HepG2 (cell line): ENCODE results near the gene LBX2. TPM values are rescaled to one million over a fixed set of nuclear protein-coding genes. Genes with fewer than 3 reads are reported as not detected.

Source experiments
- AKNA ChIP-seq: sonication (generic); formaldehyde crosslinking; IDR thresholded peaks from 2 replicates; pipeline ENCODE4 v1.4.0; 2020; ENCODE audit warnings: missing genetic modification reagents, borderline replicate concordance
- ATF4 ChIP-seq, 2 experiments: fragments of 450-650 bp in 1 of 2; sonication (generic) in 1 of 2; formaldehyde crosslinking; IDR thresholded peaks; 2 replicates each; pipeline versions ENCODE4 v1.5.0 to v1.8.0; 2020 to 2022; ENCODE audit warnings: mild to moderate bottlenecking in 1 of 2, missing genetic modification reagents in 1 of 2
- CCDC6 ChIP-seq: sonication (generic); formaldehyde crosslinking; IDR thresholded peaks from 2 replicates; pipeline ENCODE4 v1.8.1; 2022; ENCODE audit warnings: mild to moderate bottlenecking, missing genetic modification reagents, moderate library complexity
- ELF1 ChIP-seq: sonication (generic); formaldehyde crosslinking; IDR thresholded peaks from 2 replicates; pipeline ENCODE4 v1.4.0; 2020; ENCODE audit warnings: missing genetic modification reagents
- ESRRA ChIP-seq: sonication (generic); formaldehyde crosslinking; IDR thresholded peaks from 2 replicates; pipeline ENCODE4 v1.5.1; 2020; ENCODE audit warnings: mild to moderate bottlenecking, low read depth, missing genetic modification reagents
- HNF4A ChIP-seq: sonication (generic); formaldehyde crosslinking; IDR thresholded peaks from 2 replicates; pipeline ENCODE4 v1.4.0; 2020; ENCODE audit warnings: missing genetic modification reagents
- HOXA3 ChIP-seq: sonication (generic); formaldehyde crosslinking; IDR thresholded peaks from 2 replicates; pipeline ENCODE4 v1.5.0; 2020; ENCODE audit warnings: missing genetic modification reagents
- MBNL3 ChIP-seq: fragments of 250-450 bp; sonication (Bioruptor Pico); conservative IDR thresholded peaks from 2 replicates; pipeline ENCODE4 v1.8.0; 2022; ENCODE audit warnings: mild to moderate bottlenecking, inconsistent platforms
- MXI1 ChIP-seq: IDR thresholded peaks from 3 replicates; pipeline ENCODE4 v1.6.1; 2012; ENCODE audit warnings: low read depth, low read length, inconsistent platforms, borderline replicate concordance
- NFE2 ChIP-seq: sonication (generic); formaldehyde crosslinking; IDR thresholded peaks from 2 replicates; pipeline ENCODE4 v1.4.0; 2020; ENCODE audit warnings: missing genetic modification reagents
- PAWR ChIP-seq: sonication (generic); formaldehyde crosslinking; IDR thresholded peaks from 2 replicates; pipeline ENCODE4 v1.4.0; 2020; ENCODE audit warnings: missing genetic modification reagents, mild to moderate bottlenecking, borderline replicate concordance
- PHF5A ChIP-seq: IDR thresholded peaks from one replicate; pipeline ENCODE4 v1.6.1; 2018; ENCODE audit warnings: low read depth, missing genetic modification reagents; ENCODE audit not compliant: unreplicated experiment
- TERF1 ChIP-seq: sonication (generic); formaldehyde crosslinking; IDR thresholded peaks from 2 replicates; pipeline ENCODE4 v1.8.0; 2022; ENCODE audit warnings: mild to moderate bottlenecking, missing genetic modification reagents, moderate library complexity
- ZNF276 ChIP-seq: sonication (generic); formaldehyde crosslinking; IDR thresholded peaks from 2 replicates; pipeline ENCODE4 v1.4.0; 2020; ENCODE audit warnings: mild to moderate bottlenecking, low read depth, missing genetic modification reagents
- ZNF317 ChIP-seq: sonication (generic); formaldehyde crosslinking; IDR thresholded peaks from 2 replicates; pipeline ENCODE4 v1.5.0; 2020; ENCODE audit warnings: mild to moderate bottlenecking, missing genetic modification reagents
- ZNF570 ChIP-seq: sonication (generic); formaldehyde crosslinking; IDR thresholded peaks from 2 replicates; pipeline ENCODE4 v1.4.0; 2020; ENCODE audit warnings: mild to moderate bottlenecking, missing genetic modification reagents, borderline replicate concordance
- ZNF616 ChIP-seq: sonication (generic); formaldehyde crosslinking; IDR thresholded peaks from 2 replicates; pipeline ENCODE4 v1.5.0; 2020; ENCODE audit warnings: low read depth, mild to moderate bottlenecking, missing genetic modification reagents
- ZNF749 ChIP-seq: sonication (generic); formaldehyde crosslinking; IDR thresholded peaks from 2 replicates; pipeline ENCODE4 v1.8.0; 2022; ENCODE audit warnings: mild to moderate bottlenecking, missing genetic modification reagents, moderate library complexity, borderline replicate concordance
- ZNF788 ChIP-seq: sonication (generic); formaldehyde crosslinking; IDR thresholded peaks from 2 replicates; pipeline ENCODE4 v1.5.0; 2020; ENCODE audit warnings: mild to moderate bottlenecking, missing genetic modification reagents, borderline replicate concordance
- ZSCAN30 ChIP-seq: sonication (generic); formaldehyde crosslinking; IDR thresholded peaks from 2 replicates; pipeline ENCODE4 v1.5.0; 2020; ENCODE audit warnings: mild to moderate bottlenecking, missing genetic modification reagents
- polyA plus RNA-seq, 8 experiments: library from polyadenylated mRNA; depleted of rRNA in 3 of 8; stranded (reverse) in 7 of 8; unstranded in 1 of 8; fragments of >200 nt; fragmentation: Illumina TruSeq in 4 of 8; extraction: Trizol in 4 of 8; gene quantifications; 2 replicates each; pipeline versions ENCODE4 v1.2.1 to v1.2.3, GENCODE V29; 2011 to 2016; ENCODE audit warnings: low read depth in 4 of 8, missing spikeins in 1 of 8, mixed read lengths in 1 of 8; ENCODE audit not compliant: insufficient read depth in 1 of 8
- total RNA-seq, 5 experiments: library from RNA; depleted of rRNA; stranded (reverse); fragments of >200 nt; fragmentation: Illumina TruSeq; extraction: Trizol; gene quantifications; 2 replicates each; pipeline ENCODE4 v1.2.3, GENCODE V29; 2016; ENCODE audit warnings: low read depth in 1 of 5

Gene LBX2
- total and polyA plus RNA-seq, 2 of the 13 experiments (the other 11 are each of a cell fraction or from before 2014, with no cell fraction given), result 6.4 to 8.1 TPM

GRCh38 chr2:74496997-74497776 is 2.2 kb downstream of the LBX2 start (continued):
- TF ChIP-seq PAWR (CRISPR knock-in tag) (0 out of 2 replicates have a peak, but pooled peaks have one; percentile 64), HNF4A (CRISPR knock-in tag) (peak; percentile 82), ZNF788 (CRISPR knock-in tag) (0 out of 2 replicates have a peak, but pooled peaks have one; percentile 17), ZNF616 (CRISPR knock-in tag) (no peak), NFE2 (CRISPR knock-in tag) (no peak), MBNL3 (CRISPR knock-in tag) (no peak), ESRRA (CRISPR knock-in tag) (0 out of 2 replicates have a peak, but pooled peaks have one; percentile 18), ZNF276 (CRISPR knock-in tag) (peak; percentile 49; the same call in 1 of the 2 replicates), MXI1 (peak; percentile 61; the same call in 2 of the 3 replicates), CCDC6 (CRISPR knock-in tag) (peak; percentile 30; the same call in 1 of the 2 replicates), ATF4 (CRISPR knock-in tag; IDR thresholded peaks at IDR 0.05) (peak in 1 of 2 experiments; percentile 68; a peak in 1 of 4 replicates), ZNF570 (CRISPR knock-in tag) (0 out of 2 replicates have a peak, but pooled peaks have one; percentile 30), ELF1 (CRISPR knock-in tag) (no peak), AKNA (CRISPR knock-in tag) (no peak), ZNF317 (CRISPR knock-in tag) (0 out of 2 replicates have a peak, but pooled peaks have one; percentile 30), TERF1 (CRISPR knock-in tag) (no peak), HOXA3 (peak; percentile 35; the same call in 1 of the 2 replicates), ZNF749 (peak; percentile 66; the same call in 1 of the 2 replicates), ZSCAN30 (CRISPR knock-in tag) (peak; percentile 4; the same call in 1 of the 2 replicates), PHF5A (CRISPR knock-in tag) (peak; percentile 76)
